HEK293 (cell line): ENCODE measurements around the gene ZNF862.

Experiments
- CTCF ChIA-PET: fragments of 350-600 bp; formaldehyde crosslinking; extraction: SDS; loops from one replicate; lab custom pipeline; 2021; ENCODE audit warnings: antibody characterized with exemption; lab: Yijun Ruan, JAX
- POLR2A ChIA-PET: fragments of 300-600 bp; formaldehyde crosslinking; extraction: SDS; loops from one replicate; lab custom pipeline; 2020; ENCODE audit warnings: antibody characterized with exemption, inconsistent platforms; lab: Yijun Ruan, JAX
- H3K27ac ChIP-seq: fragments of 200-500 bp; sonication (Bioruptor generic); 2 replicates; pipeline ENCODE4 v1.5.1; 2014; ENCODE audit warnings: low read depth, low read length, control low read depth, inconsistent platforms; ENCODE audit errors: extremely low read depth
- H3K36me3 ChIP-seq, 2 experiments: fragments of 200-500 bp in 1 of 2; sonication (Bioruptor generic) in 1 of 2; 1 replicate in 1 of 2; 2 replicates in 1 of 2; pipeline ENCODE4 v1.5.1; 2014 to 2017; ENCODE audit warnings: inconsistent platforms in 2 of 2, low read length in 2 of 2; ENCODE audit not compliant: control insufficient read depth in 2 of 2, insufficient read depth in 1 of 2
- H3K4me1 ChIP-seq: fragments of 200-500 bp; sonication (Bioruptor generic); 2 replicates; pipeline ENCODE4 v1.5.1; 2014; ENCODE audit warnings: mild to moderate bottlenecking, low read length, inconsistent platforms; ENCODE audit not compliant: control insufficient read depth, insufficient read depth
- H3K4me3 ChIP-seq: 2 replicates; pipeline ENCODE4 v1.5.1; 2011; ENCODE audit warnings: low read depth, mild to moderate bottlenecking, control low read depth, low read length, moderate library complexity
- H3K9me3 ChIP-seq: fragments of 200-500 bp; sonication (Bioruptor generic); 2 replicates; pipeline ENCODE4 v1.5.1; 2014; ENCODE audit warnings: low read depth, low read length, inconsistent platforms; ENCODE audit not compliant: control insufficient read depth, insufficient read depth
- ATF2 ChIP-seq: fragments of 450-650 bp; formaldehyde crosslinking; IDR thresholded peaks from 2 replicates; pipeline ENCODE4 v1.5.1; 2016; ENCODE audit warnings: missing biosample characterization, missing genetic modification characterization, low read depth
- HIC1 ChIP-seq: fragments of 450-650 bp; formaldehyde crosslinking; IDR thresholded peaks from 2 replicates; pipeline ENCODE4 v1.5.1; 2016; ENCODE audit warnings: missing biosample characterization, missing genetic modification characterization
- MYNN ChIP-seq: fragments of 450-650 bp; formaldehyde crosslinking; IDR thresholded peaks from 2 replicates; pipeline ENCODE4 v1.5.1; 2016; ENCODE audit warnings: missing biosample characterization, missing genetic modification characterization, borderline replicate concordance
- YY1 ChIP-seq: fragments of 450-650 bp; formaldehyde crosslinking; IDR thresholded peaks from 2 replicates; pipeline ENCODE4 v1.5.1; 2018; ENCODE audit warnings: missing biosample characterization, missing genetic modification characterization
- ZBTB21 ChIP-seq: fragments of 450-650 bp; formaldehyde crosslinking; IDR thresholded peaks from 2 replicates; pipeline ENCODE4 v1.5.1; 2017; ENCODE audit warnings: missing biosample characterization, missing genetic modification characterization
- ZNF138 ChIP-seq: fragments of 450-650 bp; formaldehyde crosslinking; IDR thresholded peaks from 2 replicates; pipeline ENCODE4 v1.5.1; 2016; ENCODE audit warnings: missing biosample characterization, missing genetic modification characterization, borderline replicate concordance
- ZNF140 ChIP-seq: fragments of 450-650 bp; formaldehyde crosslinking; IDR thresholded peaks from 2 replicates; pipeline ENCODE4 v1.5.1; 2016; ENCODE audit warnings: missing biosample characterization, missing genetic modification characterization
- ZNF362 ChIP-seq: fragments of 450-650 bp; formaldehyde crosslinking; IDR thresholded peaks from 2 replicates; pipeline ENCODE4 v1.5.1; 2016; ENCODE audit warnings: missing biosample characterization, missing genetic modification characterization
- ZNF394 ChIP-seq: fragments of 450-650 bp; formaldehyde crosslinking; IDR thresholded peaks from 2 replicates; pipeline ENCODE4 v1.5.1; 2016; ENCODE audit warnings: missing biosample characterization, missing genetic modification characterization, mild to moderate bottlenecking, moderate library complexity, borderline replicate concordance
- ZNF548 ChIP-seq: fragments of 450-650 bp; formaldehyde crosslinking; IDR thresholded peaks from 2 replicates; pipeline ENCODE4 v1.5.1; 2016; ENCODE audit warnings: missing biosample characterization, missing genetic modification characterization
- ZNF610 ChIP-seq: fragments of 450-650 bp; formaldehyde crosslinking; IDR thresholded peaks from 2 replicates; pipeline ENCODE4 v1.5.1; 2016; ENCODE audit warnings: missing biosample characterization, missing genetic modification characterization, borderline replicate concordance
- ZNF623 ChIP-seq: fragments of 450-650 bp; formaldehyde crosslinking; IDR thresholded peaks from 2 replicates; pipeline ENCODE4 v1.5.1; 2016; ENCODE audit warnings: missing biosample characterization, missing genetic modification characterization
- ZNF629 ChIP-seq: fragments of 450-650 bp; formaldehyde crosslinking; IDR thresholded peaks from 2 replicates; pipeline ENCODE4 v1.5.1; 2017; ENCODE audit warnings: missing biosample characterization, missing genetic modification characterization
- ZNF660 ChIP-seq: fragments of 450-650 bp; IDR thresholded peaks from 2 replicates; pipeline ENCODE4 v1.5.1; 2018; ENCODE audit warnings: missing biosample characterization, mild to moderate bottlenecking, missing genetic modification characterization
- ZNF677 ChIP-seq: fragments of 450-650 bp; IDR thresholded peaks from 2 replicates; pipeline ENCODE4 v1.5.0; 2018; ENCODE audit warnings: missing biosample characterization, mild to moderate bottlenecking, missing genetic modification characterization, moderate library complexity
- ZNF830 ChIP-seq: fragments of 450-650 bp; IDR thresholded peaks from 2 replicates; pipeline ENCODE4 v1.5.0; 2018; ENCODE audit warnings: missing biosample characterization, missing genetic modification characterization, low read depth, mild to moderate bottlenecking, moderate library complexity
- TF ChIP-seq, protein P1 (sequence below): fragments of 450-650 bp; formaldehyde crosslinking; conservative IDR thresholded peaks from 2 replicates; pipeline ENCODE4 v1.5.1; 2016; ENCODE audit warnings: low read depth, missing biosample characterization, missing genetic modification characterization

The ZNF862 gene

DNA sequence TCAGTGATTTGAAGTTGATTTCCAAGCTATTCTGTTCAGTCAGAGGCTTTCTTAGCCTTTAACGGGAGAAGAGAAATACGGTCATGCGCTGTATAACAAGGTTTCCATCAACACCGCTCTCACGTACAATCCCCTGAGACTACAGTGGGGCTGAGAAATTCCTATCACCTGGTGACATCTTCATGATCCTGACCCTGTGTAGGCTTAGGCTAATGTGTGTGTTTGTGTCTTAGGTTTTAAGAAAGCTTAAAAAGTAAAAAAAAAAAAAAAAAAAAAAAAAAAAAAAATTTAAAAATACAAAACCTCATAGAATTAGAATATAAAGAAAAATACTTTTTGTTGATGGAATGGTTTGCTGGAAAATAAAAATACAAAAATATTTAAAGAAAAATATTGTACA, 1.8 kb downstream of the ZNF862 start:
- H3K27ac ChIP-seq = no peak overlapping the region
- no peaks in the 10 kb centered on the region for H3K36me3 ChIP-seq
- no peaks in the 10 kb centered on the region for H3K4me1 ChIP-seq
- ChIA-PET CTCF (interaction anchor here (0.7 to 2.0 kb wide), 2 partner anchors 9 to 33 kb away, joined by 4 to 13 read pairs; no protein-coding TSS in a partner anchor), POLR2A (interaction anchor here (0.6 to 2.9 kb wide), 5 partner anchors 14 to 476 kb away, joined by 3 to 28 read pairs (median 5); no protein-coding TSS in a partner anchor)
- no peak overlapping the region for H3K4me3 ChIP-seq
- TF ChIP-seq ZNF140 (tag by site-specific recombination) (no peak), ZNF677 (tag by site-specific recombination) (no peak), ZNF362 (tag by site-specific recombination) (0 out of 2 replicates have a peak, but pooled peaks have one; percentile 14), ZNF660 (no peak)
- TF ChIP-seq, all 188 proteins: peak for 1
- H3K9me3 ChIP-seq = no peaks in the 10 kb centered on the region

GRCh38 chr7:149843566-149843965, 5.4 kb downstream of the ZNF862 start:
- CTCF ChIA-PET = no interaction called here
- POLR2A ChIA-PET = no interaction called here
- no peaks in the 10 kb centered on the region for H3K9me3 ChIP-seq

DNA sequence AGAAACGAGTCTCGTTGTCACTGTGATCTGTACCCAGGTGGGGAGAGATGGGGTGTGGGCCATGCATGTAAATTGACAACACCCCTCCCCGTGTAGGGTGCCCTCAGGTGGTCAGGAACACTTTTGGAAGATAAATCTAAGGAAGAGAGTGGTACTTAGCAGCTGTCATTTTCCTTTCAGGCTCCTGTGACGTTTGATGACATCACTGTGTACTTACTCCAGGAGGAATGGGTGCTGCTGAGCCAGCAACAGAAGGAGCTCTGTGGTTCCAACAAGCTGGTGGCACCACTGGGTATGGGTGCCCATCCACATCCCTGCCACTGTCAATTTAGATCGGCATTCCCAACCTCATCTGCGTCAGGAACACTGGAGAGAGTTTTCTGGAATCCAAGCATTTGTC, 6.3 kb downstream of the ZNF862 start:
- H3K36me3 ChIP-seq = no peaks in the 10 kb centered on the region
- ChIA-PET CTCF (interaction anchor here (1.2 kb wide), 1 partner anchor 38 kb away, joined by 4 read pairs; no protein-coding TSS in a partner anchor), POLR2A (no interaction called here)
- no peak overlapping the region for H3K27ac ChIP-seq
- no peaks in the 10 kb centered on the region for H3K4me1 ChIP-seq
- no peak overlapping the region for H3K4me3 ChIP-seq
- no peaks in the 10 kb centered on the region for H3K9me3 ChIP-seq
- TF ChIP-seq ZNF138 (tag by site-specific recombination) = no peak
- TF ChIP-seq ATF2 (tag by site-specific recombination) = peak; percentile 70
- TF ChIP-seq ZNF830 (tag by site-specific recombination) = no peak
- no peak for TF ChIP-seq YY1 (tag by site-specific recombination)
- TF ChIP-seq MYNN (tag by site-specific recombination) = no peak
- TF ChIP-seq ZBTB21 = peak; percentile 46; the same call in 1 of the 2 replicates
- no peak for TF ChIP-seq ZNF394 (tag by site-specific recombination)
- no peak for TF ChIP-seq ZNF548
- no peak for TF ChIP-seq ZNF610 (tag by site-specific recombination)
- peak; percentile 67 for TF ChIP-seq ZNF629

More at GRCh38 chr7:149843566-149843965, 5.4 kb downstream of the ZNF862 start:
- no peaks in the 10 kb centered on the region for H3K4me1 ChIP-seq
- H3K36me3 ChIP-seq = no peaks in the 10 kb centered on the region
- H3K27ac ChIP-seq = no peak overlapping the region
- TF ChIP-seq HIC1 (tag by site-specific recombination) (no peak), ZNF623 (no peak)
- TF ChIP-seq, protein P1, sequence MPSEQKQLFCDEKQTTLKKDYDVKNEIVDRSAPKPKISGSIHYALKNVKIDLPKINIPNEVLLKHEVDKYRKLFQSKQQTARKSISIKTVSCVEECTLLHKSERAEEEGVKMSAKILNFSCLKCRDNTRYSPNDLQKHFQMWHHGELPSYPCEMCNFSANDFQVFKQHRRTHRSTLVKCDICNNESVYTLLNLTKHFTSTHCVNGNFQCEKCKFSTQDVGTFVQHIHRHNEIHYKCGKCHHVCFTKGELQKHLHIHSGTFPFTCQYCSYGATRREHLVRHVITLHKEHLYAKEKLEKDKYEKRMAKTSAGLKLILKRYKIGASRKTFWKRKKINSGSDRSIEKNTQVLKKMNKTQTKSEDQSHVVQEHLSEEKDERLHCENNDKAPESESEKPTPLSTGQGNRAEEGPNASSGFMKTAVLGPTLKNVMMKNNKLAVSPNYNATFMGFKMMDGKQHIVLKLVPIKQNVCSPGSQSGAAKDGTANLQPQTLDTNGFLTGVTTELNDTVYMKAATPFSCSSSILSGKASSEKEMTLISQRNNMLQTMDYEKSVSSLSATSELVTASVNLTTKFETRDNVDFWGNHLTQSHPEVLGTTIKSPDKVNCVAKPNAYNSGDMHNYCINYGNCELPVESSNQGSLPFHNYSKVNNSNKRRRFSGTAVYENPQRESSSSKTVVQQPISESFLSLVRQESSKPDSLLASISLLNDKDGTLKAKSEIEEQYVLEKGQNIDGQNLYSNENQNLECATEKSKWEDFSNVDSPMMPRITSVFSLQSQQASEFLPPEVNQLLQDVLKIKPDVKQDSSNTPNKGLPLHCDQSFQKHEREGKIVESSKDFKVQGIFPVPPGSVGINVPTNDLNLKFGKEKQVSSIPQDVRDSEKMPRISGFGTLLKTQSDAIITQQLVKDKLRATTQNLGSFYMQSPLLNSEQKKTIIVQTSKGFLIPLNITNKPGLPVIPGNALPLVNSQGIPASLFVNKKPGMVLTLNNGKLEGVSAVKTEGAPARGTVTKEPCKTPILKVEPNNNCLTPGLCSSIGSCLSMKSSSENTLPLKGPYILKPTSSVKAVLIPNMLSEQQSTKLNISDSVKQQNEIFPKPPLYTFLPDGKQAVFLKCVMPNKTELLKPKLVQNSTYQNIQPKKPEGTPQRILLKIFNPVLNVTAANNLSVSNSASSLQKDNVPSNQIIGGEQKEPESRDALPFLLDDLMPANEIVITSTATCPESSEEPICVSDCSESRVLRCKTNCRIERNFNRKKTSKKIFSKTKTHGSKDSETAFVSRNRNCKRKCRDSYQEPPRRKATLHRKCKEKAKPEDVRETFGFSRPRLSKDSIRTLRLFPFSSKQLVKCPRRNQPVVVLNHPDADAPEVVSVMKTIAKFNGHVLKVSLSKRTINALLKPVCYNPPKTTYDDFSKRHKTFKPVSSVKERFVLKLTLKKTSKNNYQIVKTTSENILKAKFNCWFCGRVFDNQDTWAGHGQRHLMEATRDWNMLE (tag by site-specific recombination) = no peak
- no peak overlapping the region for H3K4me3 ChIP-seq
